ENCODE data around the gene JARID2.
"Not testable (repeated sequence)": the region's sequence is repeated elsewhere in the genome, so short reads cannot be mapped to it uniquely, and the experiment has no call there.

DNA sequence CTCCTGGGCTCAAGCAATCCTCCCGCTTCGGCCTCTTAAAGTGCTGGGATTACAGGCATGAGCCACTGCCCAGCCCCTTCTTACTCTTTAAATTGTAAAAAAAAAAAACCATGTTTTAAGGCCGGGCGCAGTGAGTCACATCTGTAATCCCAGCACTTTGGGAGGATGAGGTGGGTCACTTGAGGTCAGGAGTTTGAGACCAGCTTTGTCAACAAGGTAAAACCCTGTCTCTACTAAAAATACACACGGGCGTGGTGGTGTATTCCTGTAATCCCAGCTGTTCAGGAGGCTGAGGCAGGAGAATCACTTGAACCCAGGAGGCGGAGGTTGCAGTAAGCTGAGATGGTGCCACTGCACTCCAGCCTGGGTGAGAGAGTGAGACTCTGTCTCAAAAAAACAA is 43.6 kb downstream of the JARID2 start:
- TF ChIP-seq, protein P1, sequence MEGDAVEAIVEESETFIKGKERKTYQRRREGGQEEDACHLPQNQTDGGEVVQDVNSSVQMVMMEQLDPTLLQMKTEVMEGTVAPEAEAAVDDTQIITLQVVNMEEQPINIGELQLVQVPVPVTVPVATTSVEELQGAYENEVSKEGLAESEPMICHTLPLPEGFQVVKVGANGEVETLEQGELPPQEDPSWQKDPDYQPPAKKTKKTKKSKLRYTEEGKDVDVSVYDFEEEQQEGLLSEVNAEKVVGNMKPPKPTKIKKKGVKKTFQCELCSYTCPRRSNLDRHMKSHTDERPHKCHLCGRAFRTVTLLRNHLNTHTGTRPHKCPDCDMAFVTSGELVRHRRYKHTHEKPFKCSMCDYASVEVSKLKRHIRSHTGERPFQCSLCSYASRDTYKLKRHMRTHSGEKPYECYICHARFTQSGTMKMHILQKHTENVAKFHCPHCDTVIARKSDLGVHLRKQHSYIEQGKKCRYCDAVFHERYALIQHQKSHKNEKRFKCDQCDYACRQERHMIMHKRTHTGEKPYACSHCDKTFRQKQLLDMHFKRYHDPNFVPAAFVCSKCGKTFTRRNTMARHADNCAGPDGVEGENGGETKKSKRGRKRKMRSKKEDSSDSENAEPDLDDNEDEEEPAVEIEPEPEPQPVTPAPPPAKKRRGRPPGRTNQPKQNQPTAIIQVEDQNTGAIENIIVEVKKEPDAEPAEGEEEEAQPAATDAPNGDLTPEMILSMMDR (IDR thresholded peaks at IDR 0.05): not testable (repeated sequence)
- TF ChIP-seq POLR2A (IDR thresholded peaks at IDR 0.05): not testable (repeated sequence)

All from Peyer's patch (tissue), 4 donors.